ENCODE data around the gene HOXC10.

HOXC10 gene

GRCh38 chr12:54003625-54004024, 18.7 kb downstream of the HOXC10 start:
- no peak for DNase-seq (ENCODE audit: low read depth in 2 of 2)

- DNase-seq (ENCODE audit: low read depth in 2 of 2), result no peak
Observed at GRCh38 chr12:54004063-54004840, 19.3 kb downstream of the HOXC10 start.

DNA sequence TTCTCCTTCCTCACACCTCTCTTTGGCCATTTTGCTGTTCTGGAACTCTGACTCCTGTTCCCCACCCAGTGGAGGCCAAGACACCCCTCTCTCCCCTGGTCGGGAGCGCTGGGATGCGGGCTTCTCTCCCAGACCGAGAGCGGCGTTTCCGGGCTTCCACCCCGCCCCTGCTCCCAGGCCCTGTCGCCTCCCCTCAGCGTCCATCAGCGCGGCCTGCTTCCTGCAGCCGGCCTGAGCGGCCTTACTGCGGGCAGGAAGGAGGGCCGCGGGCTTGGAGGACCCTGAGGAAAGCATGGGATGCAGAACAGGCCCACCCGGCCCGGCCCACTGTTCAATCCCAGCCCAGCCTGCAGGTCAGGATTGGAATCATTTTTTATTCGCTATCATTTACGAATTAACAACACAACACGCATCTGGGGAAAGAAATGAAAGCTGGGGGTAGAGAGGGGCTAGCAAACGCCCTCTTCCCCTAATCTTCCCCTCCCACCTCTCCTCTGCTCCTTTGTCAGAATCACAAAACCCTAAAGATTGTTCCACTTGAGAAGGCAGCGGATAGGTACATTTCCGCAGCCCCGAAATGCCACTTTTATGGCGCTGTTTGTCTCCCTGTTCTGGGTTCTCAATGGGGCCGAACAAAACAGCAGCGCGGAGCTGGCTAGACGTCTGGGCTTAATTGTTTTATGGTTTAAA, 20.0 kb downstream of the HOXC10 start:
- no peak for DNase-seq (ENCODE audit: low read depth in 2 of 2)

DNA sequence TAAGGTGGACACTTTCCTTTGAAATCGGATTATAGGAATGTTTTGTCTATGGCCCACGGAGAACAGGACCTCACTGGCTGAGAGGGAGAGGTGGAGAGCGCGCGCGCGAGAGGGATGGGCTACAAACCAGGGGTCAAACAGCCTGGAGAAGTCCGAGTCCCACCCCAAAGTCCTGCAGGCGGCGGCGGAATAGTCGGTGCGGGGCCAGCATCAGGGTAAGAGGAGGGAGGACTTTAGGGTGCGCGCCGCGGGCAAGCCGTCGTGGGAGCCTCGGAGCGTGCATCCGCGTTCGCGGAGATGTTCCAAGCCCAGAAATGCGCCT, 20.5 kb downstream of the HOXC10 start:
- DNase-seq (ENCODE audit: low read depth in 2 of 2), result no peak

DNA sequence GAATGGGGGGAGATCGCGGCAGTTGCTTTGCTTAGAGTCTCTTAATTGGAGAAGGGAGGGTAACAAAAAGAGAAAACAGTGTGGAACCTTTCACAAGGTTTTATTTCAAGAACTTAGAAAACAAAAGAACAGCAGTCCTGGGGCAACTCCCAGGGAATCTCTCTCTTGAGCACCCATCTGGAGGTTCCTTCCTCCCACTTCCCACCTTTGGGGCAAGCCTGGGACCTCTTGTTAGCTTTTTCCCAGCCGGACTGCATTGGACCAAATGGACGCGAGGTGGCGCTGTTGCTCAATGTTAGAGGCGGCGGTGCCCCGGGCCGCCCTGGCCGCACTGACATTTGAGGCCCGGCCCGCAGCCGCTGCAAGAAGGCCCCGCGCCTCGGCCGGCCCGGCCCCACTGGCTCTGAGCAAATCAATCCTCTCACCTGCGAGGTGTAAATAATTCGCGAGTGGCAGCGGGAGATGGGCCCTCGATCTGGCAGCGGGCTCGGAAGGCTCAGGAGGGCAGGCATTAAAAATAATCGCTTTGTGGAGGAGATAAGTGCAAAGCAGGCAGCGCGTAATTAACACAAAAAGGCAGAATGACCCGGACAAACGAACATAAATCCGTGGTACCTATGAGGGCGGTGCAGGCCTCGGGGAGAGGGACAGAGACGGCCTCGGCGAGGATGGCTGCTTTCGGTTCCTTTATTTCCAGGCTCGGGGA, 21.1 kb downstream of the HOXC10 start:
- peak; percentile 67 to 83 for DNase-seq (ENCODE audit: low read depth in 2 of 2)

DNA sequence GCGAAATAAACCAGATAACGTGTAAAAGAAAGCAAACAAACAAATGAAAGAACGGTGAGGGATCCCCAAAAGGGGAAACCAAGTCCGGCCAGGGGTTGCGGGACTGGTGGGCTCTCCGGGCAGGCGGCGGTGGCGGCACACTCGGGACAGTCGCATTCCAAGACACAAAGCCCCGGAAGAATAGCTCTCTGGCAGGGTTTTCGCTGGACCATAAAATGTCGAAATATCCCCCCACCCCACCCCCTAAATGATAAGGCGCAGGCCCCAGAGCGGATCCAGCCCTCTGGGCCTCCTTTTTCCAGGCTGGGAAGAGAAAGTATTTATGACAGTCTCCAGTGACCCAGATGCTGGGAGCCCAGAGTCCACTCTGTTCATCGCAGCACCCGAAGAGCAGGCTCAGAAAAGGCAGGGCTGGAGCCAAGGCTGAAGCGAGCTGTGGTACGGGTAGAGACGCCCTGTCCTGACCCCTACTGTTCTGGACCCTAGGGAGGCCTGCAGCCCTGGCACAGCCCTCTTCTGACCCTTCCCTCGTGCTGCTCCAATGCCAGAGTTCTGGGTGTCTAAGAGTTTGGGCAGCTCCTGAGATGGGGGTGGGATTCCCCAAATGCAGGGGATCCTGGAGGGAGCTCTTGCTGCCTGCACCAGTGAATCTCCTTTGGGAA, 21.7 kb downstream of the HOXC10 start:
- no peak for DNase-seq (ENCODE audit: low read depth in 2 of 2)

- DNase-seq (ENCODE audit: low read depth in 2 of 2), result no peak
Observed at GRCh38 chr12:54007538-54008259, 22.8 kb downstream of the HOXC10 start.

- no peak for DNase-seq (ENCODE audit: low read depth in 2 of 2)
Observed at GRCh38 chr12:54008260-54008552, 23.3 kb downstream of the HOXC10 start.

- DNase-seq (ENCODE audit: low read depth in 2 of 2), result no peak
Observed at GRCh38 chr12:54009171-54010052, 24.5 kb downstream of the HOXC10 start.

DNA sequence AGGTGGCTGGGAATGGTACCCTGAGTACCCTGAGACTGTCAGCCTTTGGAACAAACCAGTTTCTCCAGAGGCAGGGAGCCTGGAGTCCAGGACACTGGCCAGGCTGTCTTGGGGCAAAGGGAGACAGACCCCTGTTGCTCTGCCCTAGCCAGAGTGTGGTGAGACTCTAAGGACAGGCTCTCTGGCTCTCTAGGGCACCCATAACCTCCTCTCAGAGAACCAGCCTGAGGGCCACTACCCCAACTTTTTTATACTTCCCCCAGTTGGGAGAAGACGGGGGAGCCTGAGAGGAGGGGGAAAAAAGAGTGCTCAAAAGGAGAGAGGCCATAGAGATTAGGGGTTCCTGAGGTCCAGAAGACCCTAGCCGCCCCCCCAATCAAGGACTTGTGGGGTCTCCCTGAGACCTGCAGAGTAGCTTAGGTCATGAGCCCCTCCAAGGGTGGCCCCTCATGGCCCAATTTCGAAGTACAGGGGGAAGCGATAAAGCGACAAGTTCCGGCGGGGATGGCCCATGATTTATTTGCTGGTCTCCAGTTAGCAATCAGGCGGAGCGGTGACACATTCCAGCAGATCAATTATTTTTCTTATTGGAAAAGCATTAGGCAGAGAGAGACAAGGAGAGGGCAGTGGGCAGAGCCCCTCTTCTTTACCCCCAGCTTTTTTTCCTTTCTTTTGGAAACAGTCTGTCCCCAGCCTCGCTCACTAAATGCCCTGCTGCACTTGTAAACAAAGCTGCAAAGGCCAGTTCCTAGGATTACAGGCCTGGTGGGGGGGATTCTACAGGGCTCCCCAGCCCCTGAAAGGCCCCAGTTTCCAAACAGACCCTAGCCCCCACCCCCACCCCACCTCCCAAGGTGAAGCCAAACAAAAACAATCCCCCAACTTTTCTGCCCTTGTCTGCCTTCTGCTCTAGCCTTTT, 25.4 kb downstream of the HOXC10 start:
- no peak for DNase-seq (ENCODE audit: low read depth in 2 of 2)

DNA sequence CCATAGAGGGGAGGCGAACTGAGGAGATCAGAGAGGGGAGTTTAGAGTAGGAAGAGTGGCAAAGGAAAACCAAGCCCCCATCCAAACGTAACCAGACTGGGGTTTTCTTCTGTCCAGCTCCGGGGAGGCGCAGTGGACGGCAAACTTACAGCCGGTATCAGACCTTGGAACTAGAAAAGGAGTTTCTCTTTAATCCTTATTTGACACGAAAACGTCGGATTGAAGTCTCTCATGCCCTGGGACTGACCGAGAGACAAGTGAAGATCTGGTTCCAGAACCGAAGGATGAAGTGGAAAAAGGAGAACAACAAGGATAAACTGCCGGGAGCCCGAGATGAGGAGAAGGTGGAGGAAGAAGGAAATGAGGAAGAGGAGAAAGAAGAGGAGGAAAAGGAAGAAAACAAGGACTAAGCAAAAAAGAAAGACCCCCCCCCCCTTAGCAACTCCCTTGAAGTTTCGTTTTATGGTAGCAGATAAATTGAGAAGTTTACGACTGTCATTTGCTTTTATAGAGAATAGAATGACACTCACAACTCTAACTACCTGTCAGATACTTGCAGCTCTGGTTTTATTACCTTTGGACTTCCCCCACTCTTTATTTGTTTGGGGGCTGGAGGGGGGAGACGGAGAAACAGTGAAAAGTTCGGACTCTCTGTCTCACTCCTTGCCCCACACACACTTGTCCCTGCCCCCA, 26.2 kb downstream of the HOXC10 start:
- DNase-seq (ENCODE audit: low read depth in 2 of 2), result no peak

DNA sequence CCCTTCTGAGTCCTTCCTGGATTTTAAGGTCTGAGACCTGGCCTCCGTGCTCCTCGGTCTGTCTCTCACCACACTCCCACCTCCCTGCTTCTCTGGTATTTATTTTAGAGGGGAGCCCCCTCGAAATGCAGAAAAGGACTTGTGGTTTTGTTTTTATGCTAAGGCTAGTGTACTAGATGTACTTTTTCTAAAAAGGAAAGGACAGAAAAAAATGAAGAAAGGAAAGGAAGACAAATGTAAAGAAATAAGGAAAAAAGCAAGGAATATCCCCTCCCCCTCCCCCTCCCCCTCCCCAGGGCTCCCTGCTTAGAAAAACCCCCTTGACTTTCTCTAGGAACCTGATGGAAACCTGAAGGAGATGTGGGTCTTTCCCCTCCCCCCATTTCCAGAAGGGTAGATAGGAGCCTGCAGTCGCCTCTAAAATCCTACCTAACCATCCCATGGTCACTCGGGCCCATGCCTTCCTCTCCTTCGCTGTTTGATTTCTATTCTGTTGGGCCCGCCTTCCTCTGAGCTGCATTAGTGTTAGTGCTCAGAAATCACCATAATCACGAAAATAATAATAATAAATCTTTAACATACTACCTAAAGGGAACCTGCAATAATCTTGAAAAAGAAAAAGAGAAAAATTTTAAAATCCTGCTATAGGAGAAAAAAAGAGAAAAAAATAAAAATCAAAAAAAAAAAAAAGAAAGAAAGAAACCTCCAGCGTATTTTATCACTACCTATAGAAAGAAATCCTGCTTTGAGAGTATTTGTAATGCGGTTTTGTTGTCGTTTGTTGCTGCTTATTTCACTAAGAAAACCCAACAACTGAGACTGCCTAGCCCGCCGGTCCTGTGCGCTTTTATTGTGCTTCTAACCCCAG, 27.0 kb downstream of the HOXC10 start:
- DNase-seq (ENCODE audit: low read depth in 2 of 2), result no peak

GRCh38 chr12:54012631-54013409, 27.9 kb downstream of the HOXC10 start:
- DNase-seq (ENCODE audit: low read depth in 2 of 2), result no peak

GRCh38 chr12:54014377-54015017, 29.6 kb downstream of the HOXC10 start:
- no peak for DNase-seq (ENCODE audit: low read depth in 2 of 2)

GRCh38 chr12:54015018-54015931, 30.3 kb downstream of the HOXC10 start:
- DNase-seq (ENCODE audit: low read depth in 2 of 2), result no peak

- no peak for DNase-seq (ENCODE audit: low read depth in 2 of 2)
Observed at GRCh38 chr12:54016051-54016450, 31.1 kb downstream of the HOXC10 start.

Measured in stimulated activated CD4-positive, alpha-beta T cell treated with anti-CD3 and anti-CD28 coated beads, Interleukin-12 subunit alpha, Interleukin-12 subunit beta, amount 100 ng/mL, for 24 hours (primary cell).